Activated CD8-positive, alpha-beta T cell treated with anti-CD3 and anti-CD28 coated beads for 36 hours (primary cell): ENCODE results near the gene NEK3. TPM values are rescaled to one million over a fixed set of nuclear protein-coding genes. Genes with fewer than 3 reads are reported as not detected.

ENCODE experiments used
- ATAC-seq: fragments of 200-7000 bp; cut with Tn5 transposase; one replicate; pipeline ENCODE4 v1.10.0; 2021; ENCODE audit warnings: mild to moderate bottlenecking, moderate library complexity
- CTCF ChIA-PET: fragments of 350-600 bp; sonication (Branson Sonifier 250); formaldehyde crosslinking; loops from one replicate; lab custom pipeline; 2021; ENCODE audit warnings: antibody characterized with exemption; lab: Charles Lee
- POLR2A ChIA-PET: fragments of 350-600 bp; sonication (Branson Sonifier 250); formaldehyde crosslinking; loops from one replicate; lab custom pipeline; 2021; ENCODE audit warnings: antibody characterized with exemption; lab: Charles Lee
- DNase-seq: peaks from one replicate; pipeline ENCODE4 v3.0.0-alpha.2; 2020
- H3K27ac Mint-ChIP-seq: one replicate; pipeline ENCODE4 v1.8.0; 2021; ENCODE audit warnings: mild to moderate bottlenecking, mixed read lengths
- H3K27me3 Mint-ChIP-seq: one replicate; pipeline ENCODE4 v1.8.0; 2021; ENCODE audit warnings: mixed read lengths
- H3K36me3 Mint-ChIP-seq: one replicate; pipeline ENCODE4 v1.8.0; 2021; ENCODE audit warnings: low read depth, mixed read lengths
- H3K4me1 Mint-ChIP-seq: one replicate; pipeline ENCODE4 v1.8.0; 2021; ENCODE audit warnings: low read depth, mixed read lengths
- H3K4me3 Mint-ChIP-seq: one replicate; pipeline ENCODE4 v1.8.0; 2021; ENCODE audit warnings: mild to moderate bottlenecking, moderate library complexity, mixed read lengths
- H3K9me3 Mint-ChIP-seq: one replicate; pipeline ENCODE4 v1.8.0; 2021; ENCODE audit warnings: mixed read lengths
- intact Hi-C: fragments of 100-400 bp; cut with micrococcal nuclease; formaldehyde crosslinking; loops from one replicate; pipeline ENCODE4 v1.10.0; 2022
- total RNA-seq, 2 experiments: library from RNA; stranded (reverse); gene quantifications; one replicate each; pipeline ENCODE4 v1.2.3, GENCODE V29; 2021
- TF ChIP-seq, protein P1 (sequence below): fragments of 200-600 bp; IDR thresholded peaks from one replicate; pipeline ENCODE4 v1.8.0; 2022; ENCODE audit warnings: antibody characterized with exemption, mild to moderate bottlenecking

NEK3 gene
- total RNA-seq, 2 experiments from 2014 or later = 1.5 to 1.9 TPM

DNA sequence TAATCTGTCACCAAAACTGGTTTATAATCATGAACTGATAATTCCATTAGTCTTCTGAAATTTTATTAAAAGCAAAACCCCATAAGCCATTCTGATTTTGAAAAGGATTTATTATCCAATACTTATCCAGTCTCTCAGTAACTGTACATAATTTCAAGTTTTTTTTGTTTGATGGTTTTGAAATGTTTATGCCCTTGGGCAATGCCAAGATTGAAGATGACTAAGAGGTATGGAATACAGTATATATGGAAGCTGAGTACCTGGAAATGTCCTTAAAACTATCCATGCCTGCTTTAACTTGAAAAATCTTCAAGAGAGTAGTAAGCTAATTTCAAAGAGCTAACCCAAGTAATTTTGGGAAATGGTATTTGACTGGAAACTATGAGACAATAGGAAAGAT is 28.8 kb downstream of the NEK3 start:
- POLR2A ChIA-PET = interaction anchor here (0.5 kb wide), 1 partner anchor 64 kb away, joined by 3 read pairs; no protein-coding TSS in a partner anchor
- Mint-ChIP-seq H3K36me3 (no peaks in the 10 kb centered on the region), H3K9me3 (no peaks in the 10 kb centered on the region), H3K27ac (no peak overlapping the region), H3K27me3 (peaks cover 17% of the 10 kb centered on the region), H3K4me1 (peaks cover 15% of the 10 kb centered on the region), H3K4me3 (no peak overlapping the region)
- DNase-seq (no peak), ATAC-seq (no peak)
- intact Hi-C loops = no loop called here
- TF ChIP-seq, protein P1, sequence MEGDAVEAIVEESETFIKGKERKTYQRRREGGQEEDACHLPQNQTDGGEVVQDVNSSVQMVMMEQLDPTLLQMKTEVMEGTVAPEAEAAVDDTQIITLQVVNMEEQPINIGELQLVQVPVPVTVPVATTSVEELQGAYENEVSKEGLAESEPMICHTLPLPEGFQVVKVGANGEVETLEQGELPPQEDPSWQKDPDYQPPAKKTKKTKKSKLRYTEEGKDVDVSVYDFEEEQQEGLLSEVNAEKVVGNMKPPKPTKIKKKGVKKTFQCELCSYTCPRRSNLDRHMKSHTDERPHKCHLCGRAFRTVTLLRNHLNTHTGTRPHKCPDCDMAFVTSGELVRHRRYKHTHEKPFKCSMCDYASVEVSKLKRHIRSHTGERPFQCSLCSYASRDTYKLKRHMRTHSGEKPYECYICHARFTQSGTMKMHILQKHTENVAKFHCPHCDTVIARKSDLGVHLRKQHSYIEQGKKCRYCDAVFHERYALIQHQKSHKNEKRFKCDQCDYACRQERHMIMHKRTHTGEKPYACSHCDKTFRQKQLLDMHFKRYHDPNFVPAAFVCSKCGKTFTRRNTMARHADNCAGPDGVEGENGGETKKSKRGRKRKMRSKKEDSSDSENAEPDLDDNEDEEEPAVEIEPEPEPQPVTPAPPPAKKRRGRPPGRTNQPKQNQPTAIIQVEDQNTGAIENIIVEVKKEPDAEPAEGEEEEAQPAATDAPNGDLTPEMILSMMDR = no peak
- CTCF ChIA-PET = interaction anchor here (1.3 kb wide), 2 partner anchors 25 to 285 kb away, joined by 3 read pairs; no protein-coding TSS in a partner anchor

DNA sequence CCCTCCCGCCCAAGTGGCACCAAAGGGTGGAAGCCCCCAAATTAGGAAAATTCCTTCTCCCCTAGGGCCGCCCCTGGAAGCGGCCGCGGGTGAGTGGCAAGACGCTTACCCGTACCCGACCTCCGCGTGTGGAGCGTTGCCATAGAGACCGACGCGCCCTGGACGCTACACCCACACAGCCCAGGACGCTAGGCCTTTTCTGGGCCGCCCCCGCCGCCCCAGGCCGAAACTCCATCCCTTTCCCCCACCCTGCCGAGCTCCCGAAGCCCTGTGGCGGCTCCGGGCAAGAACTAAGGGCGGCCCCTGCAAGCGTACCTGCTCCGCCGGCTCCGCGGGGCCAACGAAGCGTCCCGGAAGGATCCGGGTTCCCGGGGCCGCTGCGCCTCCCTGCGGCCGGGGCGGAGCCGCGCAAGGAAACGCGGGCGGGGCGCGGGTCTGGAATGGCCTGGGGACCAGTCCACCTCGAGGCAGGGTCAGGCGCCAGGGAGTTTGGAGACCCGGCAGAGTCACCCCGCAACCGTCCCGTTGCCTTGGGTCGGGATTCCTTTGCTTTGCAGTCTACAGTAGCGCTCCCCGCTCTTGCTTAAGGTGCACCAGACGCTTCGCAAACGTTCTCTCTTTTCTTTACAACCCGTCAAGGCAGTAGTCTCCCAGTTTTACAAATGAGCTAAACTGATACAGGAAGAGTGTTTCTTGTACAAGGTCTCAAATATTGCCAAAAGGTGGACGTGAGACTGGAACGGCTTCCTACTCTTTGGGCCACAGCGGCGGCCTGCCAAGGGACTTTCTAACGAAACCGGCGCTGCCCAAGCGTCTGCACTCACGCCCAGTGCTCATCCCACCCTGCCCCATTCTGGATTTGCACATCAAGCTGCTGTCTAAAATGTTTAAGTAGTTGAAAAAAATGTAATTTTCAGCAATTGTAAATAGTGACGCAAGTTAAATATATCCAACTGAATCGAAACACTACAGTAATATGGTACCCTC is 30.4 kb downstream of the NEK3 start, which contains the start of gene NEK5:
Gene NEK5 (minus strand): TSS at position 360 of the 987 bp plus-strand sequence. CDS start 1,591 bp downstream, outside the sequence.
- DNase-seq = peak; percentile 59
- intact Hi-C loops = loop anchor here (5.0 kb wide), 3 partner anchors 127 to 312 kb away; no protein-coding TSS in a partner anchor
- H3K4me3 Mint-ChIP-seq = peak within 1 kb of the TSS; percentile 78
- H3K4me1 Mint-ChIP-seq = peaks cover 15% of the 10 kb centered on the region
- ChIA-PET CTCF (interaction anchor here (0.6 to 5.6 kb wide), 19 partner anchors 9 to 313 kb away, joined by 3 to 62 read pairs (median 4); partner anchors contain the start of genes ALG11 and ATP7B), POLR2A (interaction anchor here (1.9 kb wide), 1 partner anchor 129 kb away, joined by 5 read pairs; no protein-coding TSS in a partner anchor)
- no peaks in the 10 kb centered on the region for H3K36me3 Mint-ChIP-seq
- peaks cover 17% of the 10 kb centered on the region for H3K27me3 Mint-ChIP-seq
- H3K9me3 Mint-ChIP-seq = no peaks in the 10 kb centered on the region
- no peak within 1 kb of the TSS for H3K27ac Mint-ChIP-seq
- TF ChIP-seq, protein P1 = peak; percentile 69
- ATAC-seq = peak; percentile 84

DNA sequence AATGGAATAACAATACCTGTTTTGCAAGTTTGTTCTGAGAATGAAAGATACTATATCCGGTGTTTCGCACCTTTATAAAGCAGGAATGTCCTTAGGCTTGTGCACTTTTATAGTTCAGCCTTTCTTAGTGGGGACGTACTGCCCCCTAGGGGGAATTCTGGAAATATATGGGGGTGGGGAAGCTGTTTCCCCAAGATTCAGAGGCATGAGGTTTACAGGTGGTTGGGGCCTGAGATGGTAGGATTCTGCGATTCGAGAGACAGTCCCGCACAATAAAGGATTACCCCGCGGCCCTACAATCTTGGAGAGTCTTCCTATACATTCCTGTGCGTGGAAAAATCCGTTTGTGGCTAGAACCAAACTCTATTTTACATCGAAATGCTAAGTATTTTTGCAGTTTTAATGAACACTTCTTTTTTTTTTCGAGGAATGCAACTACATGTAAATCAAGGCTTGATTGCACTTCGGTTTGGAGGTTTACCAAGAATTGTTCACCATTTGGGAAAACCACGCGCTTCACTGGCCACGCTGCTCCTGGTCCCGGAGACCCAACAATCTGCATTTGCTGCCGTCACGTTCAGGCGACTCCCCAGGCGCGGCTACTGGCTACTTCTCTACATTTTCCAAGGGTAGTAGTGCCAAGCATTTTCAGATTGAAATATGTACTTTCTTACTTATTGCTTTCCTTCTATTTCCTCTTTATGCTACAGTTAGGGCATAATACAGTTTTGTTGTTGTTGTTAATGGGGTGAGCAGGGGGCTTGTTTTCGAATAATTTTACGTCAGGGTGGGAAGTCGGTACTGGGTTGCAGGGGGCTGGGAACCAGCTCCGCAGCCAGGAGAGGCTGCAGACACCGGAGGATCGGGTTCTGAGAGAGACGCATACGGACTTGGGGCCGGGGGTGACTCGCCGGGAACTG is 31.4 kb downstream of the NEK3 start:
- intact Hi-C loops = loop anchor here (5.0 kb wide), 3 partner anchors 126 to 311 kb away; no protein-coding TSS in a partner anchor
- H3K9me3 Mint-ChIP-seq = no peaks in the 10 kb centered on the region
- peaks cover 17% of the 10 kb centered on the region for H3K27me3 Mint-ChIP-seq
- no peak overlapping the region for H3K27ac Mint-ChIP-seq
- DNase-seq (peak; percentile 65), ATAC-seq (peak; percentile 76)
- ChIA-PET CTCF (interaction anchor here (0.6 to 5.6 kb wide), 41 partner anchors 8 to 504 kb away, joined by 3 to 62 read pairs (median 4); partner anchors contain the start of genes ALG11, ATP7B and NEK3), POLR2A (interaction anchor here (1.9 kb wide), 1 partner anchor 128 kb away, joined by 5 read pairs; no protein-coding TSS in a partner anchor)
- peak overlapping the region; percentile 78 for H3K4me3 Mint-ChIP-seq
- H3K36me3 Mint-ChIP-seq = no peaks in the 10 kb centered on the region
- TF ChIP-seq, protein P1 = peak; percentile 77
- H3K4me1 Mint-ChIP-seq = peaks cover 15% of the 10 kb centered on the region

DNA sequence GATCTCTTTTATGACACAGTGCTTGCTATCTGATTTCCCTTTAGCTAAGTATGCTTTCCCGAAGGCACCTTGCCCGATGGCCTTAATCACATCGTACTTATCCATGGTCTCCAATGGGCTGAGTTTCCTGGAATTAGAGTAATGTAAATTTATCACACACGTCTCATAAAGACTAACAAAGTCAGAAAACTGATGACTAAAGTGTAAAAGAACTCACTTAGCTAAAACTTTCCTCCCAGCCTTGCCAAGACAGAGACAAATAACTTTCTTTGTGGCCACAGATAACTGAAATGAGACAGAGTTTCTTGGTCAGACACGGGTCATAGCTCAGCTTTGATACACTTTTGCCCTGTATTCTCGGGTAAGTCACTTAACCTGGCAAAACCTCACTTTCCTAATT is 32.0 kb downstream of the NEK3 start:
- peak; percentile 21 for ATAC-seq

More for the DNA sequence above, 32.0 kb downstream of the NEK3 start:
- CTCF ChIA-PET = interaction anchor here (0.7 to 5.6 kb wide), 37 partner anchors 8 to 504 kb away, joined by 3 to 62 read pairs (median 4); partner anchors contain the start of genes ALG11 and ATP7B
- TF ChIP-seq, protein P1 = no peak
- H3K27me3 Mint-ChIP-seq = peaks cover 17% of the 10 kb centered on the region
- no peaks in the 10 kb centered on the region for H3K36me3 Mint-ChIP-seq
- H3K9me3 Mint-ChIP-seq = no peaks in the 10 kb centered on the region
- intact Hi-C loops = loop anchor here (5.0 kb wide), 3 partner anchors 125 to 310 kb away; no protein-coding TSS in a partner anchor
- H3K4me3 Mint-ChIP-seq = no peak overlapping the region
- H3K4me1 Mint-ChIP-seq = peaks cover 15% of the 10 kb centered on the region
- no peak overlapping the region for H3K27ac Mint-ChIP-seq
- POLR2A ChIA-PET = interaction anchor here (1.9 kb wide), 1 partner anchor 128 kb away, joined by 5 read pairs; no protein-coding TSS in a partner anchor
- no peak for DNase-seq
